Liver (tissue), 9 donors: ENCODE data around the gene NPAS2. TPM values are rescaled to one million over a fixed set of nuclear protein-coding genes. Genes with fewer than 3 reads are reported as not detected.

Source experiments
- DNase-seq: peaks from one replicate; pipeline ENCODE4 v3.0.0-alpha.2; 2017; ENCODE audit warnings: low spot score
- H3K27ac ChIP-seq, 2 donors: one replicate each; pipeline ENCODE4 v1.7.0; 2013; ENCODE audit warnings: inconsistent platforms in 2 of 2, low read length in 2 of 2, control low read depth in 1 of 2, low read depth in 1 of 2, mild to moderate bottlenecking in 1 of 2
- H3K27me3 ChIP-seq, 4 donors: one replicate each; pipeline versions ENCODE4 v1.6.1 to v1.7.0; 2013; ENCODE audit warnings: low read length in 3 of 4, inconsistent platforms in 1 of 4, mild to moderate bottlenecking in 1 of 4, moderate library complexity in 1 of 4; ENCODE audit not compliant: control insufficient read depth in 4 of 4, insufficient read depth in 4 of 4
- H3K36me3 ChIP-seq, 4 donors: one replicate each; pipeline versions ENCODE4 v1.6.1 to v1.7.0; 2013; ENCODE audit warnings: low read length in 3 of 4, mild to moderate bottlenecking in 3 of 4, low read depth in 1 of 4, moderate library complexity in 1 of 4; ENCODE audit not compliant: control insufficient read depth in 4 of 4, insufficient read depth in 3 of 4
- H3K4me1 ChIP-seq, 4 donors: one replicate each; pipeline versions ENCODE4 v1.6.1 to v1.7.0; 2013; ENCODE audit warnings: low read length in 3 of 4, mild to moderate bottlenecking in 3 of 4, moderate library complexity in 1 of 4; ENCODE audit not compliant: control insufficient read depth in 4 of 4, insufficient read depth in 4 of 4
- H3K4me3 ChIP-seq, 3 donors: one replicate each; pipeline versions ENCODE4 v1.6.1 to v1.7.0; 2013; ENCODE audit warnings: low read length in 3 of 3, control low read depth in 1 of 3, low read depth in 1 of 3, mild to moderate bottlenecking in 1 of 3
- H3K9ac ChIP-seq, 2 donors: one replicate each; pipeline ENCODE4 v1.7.0; 2013; ENCODE audit warnings: low read length in 2 of 2, mild to moderate bottlenecking in 2 of 2, moderate library complexity in 2 of 2, control low read depth in 1 of 2, low read depth in 1 of 2
- H3K9me3 ChIP-seq, 4 donors: one replicate each; pipeline versions ENCODE4 v1.6.1 to v1.7.0; 2013; ENCODE audit warnings: low read length in 3 of 4; ENCODE audit not compliant: control insufficient read depth in 4 of 4
- EGR1 ChIP-seq, 2 donors: IDR thresholded peaks; 2 replicates each; pipeline ENCODE4 v1.6.1; 2016 to 2018; ENCODE audit warnings: antibody characterized with exemption in 2 of 2, low read depth in 2 of 2
- FOXA1 ChIP-seq: IDR thresholded peaks from 2 replicates; pipeline ENCODE4 v1.6.1; 2016; ENCODE audit warnings: antibody characterized with exemption
- FOXA2 ChIP-seq: IDR thresholded peaks from 2 replicates; pipeline ENCODE4 v1.6.1; 2016; ENCODE audit warnings: antibody characterized with exemption
- GABPA ChIP-seq, 2 donors: IDR thresholded peaks in 1 of 2; conservative IDR thresholded peaks in 1 of 2; 2 replicates each; pipeline ENCODE4 v1.6.1; 2016; ENCODE audit warnings: antibody characterized with exemption in 2 of 2, mild to moderate bottlenecking in 1 of 2, moderate library complexity in 1 of 2
- HNF4A ChIP-seq, 2 donors: conservative IDR thresholded peaks; 2 replicates each; pipeline ENCODE4 v1.6.1; 2016; ENCODE audit warnings: antibody characterized with exemption in 2 of 2, mild to moderate bottlenecking in 2 of 2
- HNF4G ChIP-seq: IDR thresholded peaks from 2 replicates; pipeline ENCODE4 v1.6.1; 2016; ENCODE audit warnings: antibody characterized with exemption
- JUND ChIP-seq, 2 donors: IDR thresholded peaks; 2 replicates each; pipeline ENCODE4 v1.6.1; 2016; ENCODE audit warnings: antibody characterized with exemption in 2 of 2
- MAX ChIP-seq: IDR thresholded peaks from 2 replicates; pipeline ENCODE4 v1.6.1; 2016; ENCODE audit warnings: antibody characterized with exemption
- NR2F2 ChIP-seq: IDR thresholded peaks from 2 replicates; pipeline ENCODE4 v1.6.1; 2016; ENCODE audit warnings: antibody characterized with exemption
- RAD21 ChIP-seq, 2 donors: IDR thresholded peaks; 2 replicates each; pipeline ENCODE4 v1.6.1; 2016; ENCODE audit warnings: antibody characterized with exemption in 2 of 2, mild to moderate bottlenecking in 2 of 2
- REST ChIP-seq: IDR thresholded peaks from 2 replicates; pipeline ENCODE4 v1.6.1; 2016; ENCODE audit warnings: antibody characterized with exemption, mild to moderate bottlenecking
- RXRA ChIP-seq, 2 donors: IDR thresholded peaks; 2 replicates each; pipeline ENCODE4 v1.6.1; 2017 to 2018; ENCODE audit warnings: antibody characterized with exemption in 2 of 2, mild to moderate bottlenecking in 1 of 2
- SP1 ChIP-seq: IDR thresholded peaks from 2 replicates; pipeline ENCODE4 v1.6.1; 2018; ENCODE audit warnings: antibody characterized with exemption, mild to moderate bottlenecking
- TAF1 ChIP-seq: conservative IDR thresholded peaks from 2 replicates; pipeline ENCODE4 v1.6.1; 2016; ENCODE audit warnings: antibody characterized with exemption, mild to moderate bottlenecking
- YY1 ChIP-seq: IDR thresholded peaks from 2 replicates; pipeline ENCODE4 v1.6.1; 2016; ENCODE audit warnings: antibody characterized with exemption, mild to moderate bottlenecking
- WGBS: extraction: QIAGEN DNeasy Blood & Tissue Kit; methylation state at CpG from one replicate; pipeline ENCODE4 v1.1.7; 2013; 5-methylcytosine and 5-hydroxymethylcytosine counted together
- polyA plus RNA-seq, 2 donors: library from polyadenylated mRNA; stranded (reverse) in 1 of 2; unstranded in 1 of 2; fragments of 200-250 nt in 1 of 2; fragments of >200 nt in 1 of 2; fragmentation: Nextera tagmentation in 1 of 2; extraction: Ambion mirVana in 1 of 2; gene quantifications; one replicate each; pipeline versions ENCODE4 v1.2.1 to v1.2.3, GENCODE V29; 2013 to 2015
- total RNA-seq, 2 donors: library from RNA; depleted of rRNA; stranded (reverse); fragments of >200 nt; gene quantifications; one replicate each; pipeline ENCODE4 v1.2.3, GENCODE V29; 2014
- TF ChIP-seq, protein P1 (sequence below): IDR thresholded peaks from 2 replicates; pipeline ENCODE4 v1.6.1; 2016; ENCODE audit warnings: antibody characterized with exemption
- TF ChIP-seq, protein P2 (sequence below): fragments of 150-350 bp; IDR thresholded peaks from 2 replicates; pipeline ENCODE4 v1.5.1; 2017; ENCODE audit warnings: improper control_type of control experiment, low read depth, low read length; ENCODE audit not compliant: missing input control
- TF ChIP-seq, protein P3 (sequence below): IDR thresholded peaks from 2 replicates; pipeline ENCODE4 v1.6.1; 2016; ENCODE audit warnings: antibody characterized with exemption
- donor health status: healthy.
- donor health status: healthy.
- donor health status: healthy.
- donor health status: healthy.
- donor health status: healthy.

NPAS2 gene
- total and polyA plus RNA-seq, 4 donors = 0.33 to 24.3 (median 6.6) TPM

DNA sequence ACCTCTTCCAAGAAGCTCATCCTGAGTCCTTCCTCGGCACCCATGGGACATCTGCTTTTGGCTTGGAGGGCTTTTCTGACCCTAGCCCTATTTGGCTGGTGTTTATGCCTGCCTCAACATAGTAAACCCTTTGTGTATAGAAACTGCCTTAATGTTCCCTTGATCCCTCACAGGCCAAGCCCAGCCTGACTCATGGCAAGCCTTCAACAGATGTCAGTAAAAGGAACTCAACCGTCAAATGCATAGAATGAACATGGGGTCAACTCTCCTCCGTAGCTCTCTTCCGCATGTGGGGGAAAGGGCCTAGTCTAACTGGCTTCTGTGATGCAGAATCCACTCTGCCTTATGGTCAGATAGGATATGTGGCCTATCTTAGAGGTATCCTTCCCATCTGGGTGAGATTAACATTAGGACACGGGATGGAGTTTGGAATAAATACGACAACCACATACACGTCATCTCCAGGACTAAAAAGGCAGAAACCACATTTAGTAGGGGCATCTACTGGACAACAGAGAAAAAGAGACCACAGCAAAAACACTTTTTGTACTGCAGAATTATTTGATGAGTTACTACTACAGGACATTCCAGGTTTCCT is 2.5 kb upstream of the NPAS2 start:
- no peaks in the 10 kb centered on the region for H3K27me3 ChIP-seq
- no peak overlapping the region for H3K4me3 ChIP-seq
- H3K4me1 ChIP-seq = peaks cover 8 to 24% (median 19%) of the 10 kb centered on the region in 4 donors
- H3K9ac ChIP-seq = no peak overlapping the region
- WGBS = 97% methylated on average over 7 of the region's 7 CpGs
- TF ChIP-seq, protein P1, sequence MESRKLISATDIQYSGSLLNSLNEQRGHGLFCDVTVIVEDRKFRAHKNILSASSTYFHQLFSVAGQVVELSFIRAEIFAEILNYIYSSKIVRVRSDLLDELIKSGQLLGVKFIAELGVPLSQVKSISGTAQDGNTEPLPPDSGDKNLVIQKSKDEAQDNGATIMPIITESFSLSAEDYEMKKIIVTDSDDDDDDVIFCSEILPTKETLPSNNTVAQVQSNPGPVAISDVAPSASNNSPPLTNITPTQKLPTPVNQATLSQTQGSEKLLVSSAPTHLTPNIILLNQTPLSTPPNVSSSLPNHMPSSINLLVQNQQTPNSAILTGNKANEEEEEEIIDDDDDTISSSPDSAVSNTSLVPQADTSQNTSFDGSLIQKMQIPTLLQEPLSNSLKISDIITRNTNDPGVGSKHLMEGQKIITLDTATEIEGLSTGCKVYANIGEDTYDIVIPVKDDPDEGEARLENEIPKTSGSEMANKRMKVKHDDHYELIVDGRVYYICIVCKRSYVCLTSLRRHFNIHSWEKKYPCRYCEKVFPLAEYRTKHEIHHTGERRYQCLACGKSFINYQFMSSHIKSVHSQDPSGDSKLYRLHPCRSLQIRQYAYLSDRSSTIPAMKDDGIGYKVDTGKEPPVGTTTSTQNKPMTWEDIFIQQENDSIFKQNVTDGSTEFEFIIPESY = no peak
- TF ChIP-seq, protein P2, sequence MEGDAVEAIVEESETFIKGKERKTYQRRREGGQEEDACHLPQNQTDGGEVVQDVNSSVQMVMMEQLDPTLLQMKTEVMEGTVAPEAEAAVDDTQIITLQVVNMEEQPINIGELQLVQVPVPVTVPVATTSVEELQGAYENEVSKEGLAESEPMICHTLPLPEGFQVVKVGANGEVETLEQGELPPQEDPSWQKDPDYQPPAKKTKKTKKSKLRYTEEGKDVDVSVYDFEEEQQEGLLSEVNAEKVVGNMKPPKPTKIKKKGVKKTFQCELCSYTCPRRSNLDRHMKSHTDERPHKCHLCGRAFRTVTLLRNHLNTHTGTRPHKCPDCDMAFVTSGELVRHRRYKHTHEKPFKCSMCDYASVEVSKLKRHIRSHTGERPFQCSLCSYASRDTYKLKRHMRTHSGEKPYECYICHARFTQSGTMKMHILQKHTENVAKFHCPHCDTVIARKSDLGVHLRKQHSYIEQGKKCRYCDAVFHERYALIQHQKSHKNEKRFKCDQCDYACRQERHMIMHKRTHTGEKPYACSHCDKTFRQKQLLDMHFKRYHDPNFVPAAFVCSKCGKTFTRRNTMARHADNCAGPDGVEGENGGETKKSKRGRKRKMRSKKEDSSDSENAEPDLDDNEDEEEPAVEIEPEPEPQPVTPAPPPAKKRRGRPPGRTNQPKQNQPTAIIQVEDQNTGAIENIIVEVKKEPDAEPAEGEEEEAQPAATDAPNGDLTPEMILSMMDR = no peak
- TF ChIP-seq RXRA (IDR thresholded peaks at IDR 0.05) = no peak
- TF ChIP-seq RAD21 (IDR thresholded peaks at IDR 0.05) = no peak
- TF ChIP-seq TAF1 = no peak
- TF ChIP-seq NR2F2 = no peak
- TF ChIP-seq JUND (IDR thresholded peaks at IDR 0.05) = no peak
- TF ChIP-seq, protein P3, sequence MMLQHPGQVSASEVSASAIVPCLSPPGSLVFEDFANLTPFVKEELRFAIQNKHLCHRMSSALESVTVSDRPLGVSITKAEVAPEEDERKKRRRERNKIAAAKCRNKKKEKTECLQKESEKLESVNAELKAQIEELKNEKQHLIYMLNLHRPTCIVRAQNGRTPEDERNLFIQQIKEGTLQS = no peak
- no peak for TF ChIP-seq SP1
- no peak for TF ChIP-seq FOXA2
- no peak for TF ChIP-seq EGR1 (IDR thresholded peaks at IDR 0.05; ENCODE audit: low read depth in 2 of 2)
- TF ChIP-seq HNF4A (conservative IDR thresholded peaks at IDR 0.05) = no peak
- TF ChIP-seq FOXA1 = no peak
- TF ChIP-seq REST = no peak
- TF ChIP-seq YY1 = no peak
- TF ChIP-seq GABPA (IDR thresholded peaks at IDR 0.05 in 1 of 2, conservative IDR thresholded peaks at IDR 0.05 in 1 of 2) = no peak
- TF ChIP-seq HNF4G = no peak
- no peak for TF ChIP-seq MAX
- no peaks in the 10 kb centered on the region for H3K9me3 ChIP-seq
- H3K27ac ChIP-seq = no peak overlapping the region
- no peaks in the 10 kb centered on the region for H3K36me3 ChIP-seq
- no peak for DNase-seq
